Measurements from ENCODE around the gene NUP210L.

GRCh38 chr1:154081386-154082126, 73.3 kb downstream of the NUP210L start:
- no peak for TF ChIP-seq CTCF (IDR thresholded peaks at IDR 0.05)
- no peak for TF ChIP-seq POLR2A (IDR thresholded peaks at IDR 0.05)
